ENCODE measurements around the gene ATP6V0A4. TPM values are rescaled to one million over a fixed set of nuclear protein-coding genes. Genes with fewer than 3 reads are reported as not detected.

The ATP6V0A4 gene
- total RNA-seq, 1 experiment from 2014 or later: not detected

DNA sequence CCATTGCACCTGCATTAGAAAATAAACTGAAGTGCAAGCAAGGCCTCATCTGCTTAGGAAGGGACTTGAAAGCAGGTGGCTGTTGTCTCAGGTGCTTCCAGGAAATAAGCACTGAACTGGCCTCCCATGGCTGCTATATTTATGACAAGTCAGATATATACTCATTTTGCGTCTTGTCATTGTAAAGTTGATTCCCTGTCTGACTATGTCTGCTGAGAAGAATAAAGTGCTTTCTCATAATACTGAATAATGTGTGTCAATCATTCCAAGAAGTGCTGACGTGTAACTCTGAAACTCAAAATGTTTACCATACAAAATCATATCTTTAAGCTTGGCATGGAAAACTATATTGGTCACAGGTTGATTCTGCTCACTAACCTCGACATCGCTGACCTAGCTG lies 51.9 kb downstream of the ATP6V0A4 start:
- H3K4me2 ChIP-seq (ENCODE audit: low read length): no peak overlapping the region
- POLR2A ChIA-PET: no interaction called here
- CTCF ChIA-PET: no interaction called here
- H3K27ac ChIP-seq (ENCODE audit: low read depth, low read length): no peak overlapping the region
- TF ChIP-seq, protein P1, sequence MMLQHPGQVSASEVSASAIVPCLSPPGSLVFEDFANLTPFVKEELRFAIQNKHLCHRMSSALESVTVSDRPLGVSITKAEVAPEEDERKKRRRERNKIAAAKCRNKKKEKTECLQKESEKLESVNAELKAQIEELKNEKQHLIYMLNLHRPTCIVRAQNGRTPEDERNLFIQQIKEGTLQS (IDR thresholded peaks at IDR 0.05): no peak
- TF ChIP-seq ZFX (IDR thresholded peaks at IDR 0.05) (no peak), ELF1 (IDR thresholded peaks at IDR 0.05; ENCODE audit: borderline replicate concordance, low read depth) (no peak), EZH2phosphoT487 (IDR thresholded peaks at IDR 0.05; ENCODE audit: borderline replicate concordance) (no peak), YY1 (IDR thresholded peaks at IDR 0.05; ENCODE audit: extremely low read depth, insufficient replicate concordance, low read depth, low read length) (no peak), CBX3 (IDR thresholded peaks at IDR 0.05; ENCODE audit: low read depth) (no peak), RAD21 (IDR thresholded peaks at IDR 0.05; ENCODE audit: low read depth) (no peak), CEBPB (IDR thresholded peaks at IDR 0.05; ENCODE audit: low read depth) (no peak), TCF7L2 (IDR thresholded peaks at IDR 0.05; ENCODE audit: borderline replicate concordance, extremely low read depth, insufficient read depth, insufficient read length) (no peak), JUND (IDR thresholded peaks at IDR 0.05) (no peak)
- TF ChIP-seq, protein P2, sequence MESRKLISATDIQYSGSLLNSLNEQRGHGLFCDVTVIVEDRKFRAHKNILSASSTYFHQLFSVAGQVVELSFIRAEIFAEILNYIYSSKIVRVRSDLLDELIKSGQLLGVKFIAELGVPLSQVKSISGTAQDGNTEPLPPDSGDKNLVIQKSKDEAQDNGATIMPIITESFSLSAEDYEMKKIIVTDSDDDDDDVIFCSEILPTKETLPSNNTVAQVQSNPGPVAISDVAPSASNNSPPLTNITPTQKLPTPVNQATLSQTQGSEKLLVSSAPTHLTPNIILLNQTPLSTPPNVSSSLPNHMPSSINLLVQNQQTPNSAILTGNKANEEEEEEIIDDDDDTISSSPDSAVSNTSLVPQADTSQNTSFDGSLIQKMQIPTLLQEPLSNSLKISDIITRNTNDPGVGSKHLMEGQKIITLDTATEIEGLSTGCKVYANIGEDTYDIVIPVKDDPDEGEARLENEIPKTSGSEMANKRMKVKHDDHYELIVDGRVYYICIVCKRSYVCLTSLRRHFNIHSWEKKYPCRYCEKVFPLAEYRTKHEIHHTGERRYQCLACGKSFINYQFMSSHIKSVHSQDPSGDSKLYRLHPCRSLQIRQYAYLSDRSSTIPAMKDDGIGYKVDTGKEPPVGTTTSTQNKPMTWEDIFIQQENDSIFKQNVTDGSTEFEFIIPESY (IDR thresholded peaks at IDR 0.05; ENCODE audit: extremely low read depth, insufficient replicate concordance, low read length): no peak
- TF ChIP-seq, protein P3, sequence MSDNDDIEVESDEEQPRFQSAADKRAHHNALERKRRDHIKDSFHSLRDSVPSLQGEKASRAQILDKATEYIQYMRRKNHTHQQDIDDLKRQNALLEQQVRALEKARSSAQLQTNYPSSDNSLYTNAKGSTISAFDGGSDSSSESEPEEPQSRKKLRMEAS (IDR thresholded peaks at IDR 0.05): no peak
- no peaks in the 10 kb centered on the region for H3K9me2 ChIP-seq (ENCODE audit: insufficient read depth)
- RAD21 ChIA-PET (ENCODE audit: low non-redundant PET in 1 of 2, low total read pairs in 2 of 2, uncharacterized antibody in 2 of 2, unreplicated experiment in 2 of 2): interaction anchor here in 1 of 2 experiments (0.6 kb wide), 1 partner anchor 793 kb away, joined by 3 read pairs; no protein-coding TSS in a partner anchor
- intact Hi-C loops (cut with micrococcal nuclease): no loop called here
- ATAC-seq: no peak
- H3K27me3 ChIP-seq (ENCODE audit: insufficient read depth, low read length): no peaks in the 10 kb centered on the region
- no peaks in the 10 kb centered on the region for H3K79me2 ChIP-seq (ENCODE audit: insufficient read depth, low read length)
- no peak for DNase-seq (ENCODE audit: low read depth, low spot score)
- no peaks in the 10 kb centered on the region for H3K36me3 ChIP-seq (ENCODE audit: control insufficient read depth in 1 of 2, insufficient read depth in 2 of 2, low read length in 2 of 2)
- no TSS peak for BruUV-seq (replicated peaks)
- no peak overlapping the region for H2AFZ ChIP-seq (ENCODE audit: low read depth, low read length, poor library complexity, severe bottlenecking)
- H3K9me3 ChIP-seq (ENCODE audit: control insufficient read depth in 1 of 2, insufficient read depth in 1 of 2, low read depth in 1 of 2, low read length in 2 of 2): no peaks in the 10 kb centered on the region
- H3K4me1 ChIP-seq (ENCODE audit: control insufficient read depth in 1 of 2, insufficient read depth in 2 of 2, low read length in 2 of 2): peaks cover 0 to 4% of the 10 kb centered on the region in 2 experiments; a peak in 1 of 4 replicates
- H3K4me3 ChIP-seq (replicated peaks in 1 of 2; ENCODE audit: low read depth in 1 of 2, low read length in 2 of 2): no peak overlapping the region
- no peak overlapping the region for H3K9ac ChIP-seq (ENCODE audit: low read length)
- H4K20me1 ChIP-seq (ENCODE audit: insufficient read depth): no peaks in the 10 kb centered on the region
